CD4-positive, alpha-beta T cell treated with Interleukin-4 for 1 hour (primary cell): Measurements from ENCODE around the gene TTC31.
A peak's percentile ranks its signal among the peaks of the same experiment; 100 is the strongest.
"Not testable (repeated sequence)": the region's sequence is repeated elsewhere in the genome, so short reads cannot be mapped to it uniquely, and the experiment has no call there.

Experiments
- DNase-seq, 2 donors: peaks; one replicate each; pipeline ENCODE4 v3.0.0-alpha.2; 2020 to 2022

Gene TTC31

GRCh38 chr2:74457549-74458131 is 25.2 kb upstream of the TTC31 start:
- peak; percentile 87 for DNase-seq

GRCh38 chr2:74458132-74458937 is 24.5 kb upstream of the TTC31 start, which contains the start of gene WBP1:
TSS of gene WBP1 (plus strand) at chr2:74458438. CDS start at chr2:74458603, 165 bp downstream.
- peak; percentile 100 for DNase-seq

DNA sequence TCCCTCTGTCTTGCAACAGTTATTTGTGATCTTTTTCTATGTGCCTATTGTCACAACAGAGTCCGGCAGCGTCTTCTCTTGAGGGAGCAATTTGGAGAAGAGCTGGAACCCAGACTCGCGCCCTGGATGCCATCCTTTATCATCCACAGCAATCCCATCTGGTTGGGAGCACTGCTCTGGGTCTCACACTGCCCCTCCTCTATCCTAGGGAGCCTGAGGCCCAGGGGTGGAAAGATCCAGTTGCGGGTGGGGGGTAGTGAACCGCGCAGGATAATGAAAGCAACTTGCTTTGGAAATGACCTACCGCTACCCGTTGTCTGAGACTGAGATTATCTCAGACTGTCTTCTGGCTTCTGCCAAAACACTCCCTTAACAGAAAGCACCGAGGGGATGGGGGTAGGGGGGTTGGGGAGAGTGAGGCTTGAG is 23.9 kb upstream of the TTC31 start:
- DNase-seq, result no peak

DNA sequence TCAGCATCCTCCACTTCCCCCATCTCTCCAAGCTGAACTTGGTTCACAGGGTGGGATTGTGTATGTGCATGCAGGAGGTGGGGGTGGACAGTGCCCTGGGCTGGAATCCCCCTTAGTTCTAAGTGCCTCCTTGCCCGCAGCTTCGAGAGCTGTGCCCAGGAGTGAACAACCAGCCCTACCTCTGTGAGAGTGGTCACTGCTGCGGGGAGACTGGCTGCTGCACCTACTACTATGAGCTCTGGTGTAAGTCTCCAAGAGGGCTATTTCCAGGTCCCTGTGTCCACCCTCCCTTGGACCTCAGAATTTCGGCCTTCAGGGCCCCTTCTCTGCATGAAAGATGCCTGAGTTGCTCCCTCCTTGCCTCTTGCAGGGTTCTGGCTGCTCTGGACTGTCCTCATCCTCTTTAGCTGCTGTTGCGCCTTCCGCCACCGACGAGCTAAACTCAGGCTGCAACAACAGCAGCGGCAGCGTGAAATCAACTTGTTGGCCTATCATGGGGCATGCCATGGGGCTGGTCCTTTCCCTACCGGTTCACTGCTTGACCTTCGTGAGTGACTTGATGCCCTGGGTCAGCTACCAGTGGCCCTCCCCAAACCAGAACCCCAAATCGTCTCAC is 23.3 kb upstream of the TTC31 start:
- not testable (repeated sequence) for DNase-seq

- not testable (repeated sequence) for DNase-seq
Observed at GRCh38 chr2:74460187-74460586, 22.7 kb upstream of the TTC31 start.

- no peak for DNase-seq
Observed at GRCh38 chr2:74461187-74462053, 21.5 kb upstream of the TTC31 start.

- no peak for DNase-seq
Observed at GRCh38 chr2:74462054-74462785, 20.7 kb upstream of the TTC31 start.

DNA sequence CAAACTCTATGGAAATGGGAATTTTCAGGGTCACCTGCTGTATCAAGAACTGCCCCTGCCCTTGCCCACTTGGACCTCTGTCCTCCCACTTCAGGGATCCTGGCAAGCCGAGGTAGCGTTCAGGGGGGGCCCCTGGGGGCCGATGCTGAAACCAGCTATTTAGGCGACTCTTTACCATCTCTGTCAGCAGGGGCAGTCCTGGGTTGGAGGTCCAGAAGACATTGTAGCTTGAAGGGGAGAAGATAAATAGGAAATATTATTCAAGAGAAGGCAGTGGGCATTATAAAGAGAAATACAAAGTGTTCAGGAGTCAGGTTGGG is 20.1 kb upstream of the TTC31 start:
- no peak for DNase-seq

DNA sequence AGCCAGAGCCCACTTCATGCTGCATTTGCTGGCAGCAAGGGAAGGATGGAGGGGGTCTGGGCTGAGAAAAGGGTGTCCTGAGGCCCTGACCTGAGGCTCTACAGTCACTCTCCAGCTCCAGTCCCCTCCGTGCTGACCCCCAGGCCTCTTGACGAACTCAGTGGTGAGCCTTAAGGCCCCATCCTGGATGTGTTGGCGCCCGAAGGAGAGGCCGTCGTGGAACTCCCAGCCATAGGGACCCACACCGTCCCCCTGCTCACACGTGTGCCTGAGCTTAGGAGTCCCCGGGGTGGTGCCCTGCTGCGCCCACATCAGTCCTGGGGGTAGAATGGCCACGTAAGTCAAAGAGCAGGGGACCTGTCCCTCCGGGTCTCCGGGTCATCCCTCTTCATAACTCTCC is 18.5 kb upstream of the TTC31 start:
- DNase-seq, result no peak

DNA sequence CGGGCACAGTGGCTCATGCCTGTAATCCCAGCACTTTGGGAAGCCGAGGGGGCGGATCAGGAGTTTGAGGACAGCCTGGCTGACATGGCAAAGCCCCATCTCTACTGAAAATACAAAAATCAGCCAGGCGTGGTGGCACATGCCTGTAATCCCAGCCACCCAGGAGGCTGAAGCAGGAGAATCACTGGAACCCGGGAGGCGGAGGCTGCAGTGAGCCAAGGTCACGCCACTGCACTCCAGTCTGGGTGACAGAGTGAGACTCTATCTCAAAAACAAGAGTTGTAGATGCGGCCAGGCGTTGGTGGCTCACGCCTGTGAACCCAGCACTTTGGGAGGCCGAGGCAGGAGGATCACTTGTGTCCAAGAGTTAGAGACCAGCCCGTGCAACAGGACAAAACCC is 12.1 kb upstream of the TTC31 start:
- not testable (repeated sequence) for DNase-seq

DNA sequence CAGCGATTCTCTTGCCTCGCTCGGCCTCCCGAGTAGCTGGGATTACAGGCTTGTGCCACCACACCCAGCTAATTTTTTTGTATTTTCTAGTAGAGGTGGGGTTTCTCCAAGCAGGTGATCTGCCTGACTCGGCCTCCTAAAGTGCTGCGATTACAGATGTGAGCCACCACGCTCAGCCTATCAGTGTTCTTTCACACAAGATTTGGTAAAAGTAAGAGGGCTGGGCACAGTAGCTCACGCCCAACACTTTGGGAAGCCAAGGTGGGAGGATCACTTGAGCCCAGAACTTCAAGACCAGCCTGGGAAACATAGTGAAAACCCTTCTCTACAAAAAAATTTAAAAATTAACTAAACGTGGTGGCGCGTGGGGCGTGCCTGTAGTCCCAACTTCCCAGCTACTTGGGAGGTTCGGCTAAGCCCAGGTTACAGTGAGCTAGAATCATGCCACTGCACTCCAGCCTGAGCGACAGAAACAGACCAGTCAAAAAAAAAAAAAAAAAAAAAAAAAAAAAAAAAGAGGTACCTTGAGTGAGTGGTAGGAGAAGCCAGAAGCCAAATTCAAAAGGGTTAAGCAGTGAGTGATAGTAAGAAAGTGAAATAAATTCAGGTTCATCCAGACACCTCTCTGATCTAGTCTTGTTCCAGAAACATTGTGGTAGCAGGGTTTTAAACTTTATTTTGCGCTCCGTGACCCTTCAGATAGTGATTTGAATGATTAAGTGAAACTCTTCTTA is 11.4 kb upstream of the TTC31 start:
- DNase-seq, result no peak

DNA sequence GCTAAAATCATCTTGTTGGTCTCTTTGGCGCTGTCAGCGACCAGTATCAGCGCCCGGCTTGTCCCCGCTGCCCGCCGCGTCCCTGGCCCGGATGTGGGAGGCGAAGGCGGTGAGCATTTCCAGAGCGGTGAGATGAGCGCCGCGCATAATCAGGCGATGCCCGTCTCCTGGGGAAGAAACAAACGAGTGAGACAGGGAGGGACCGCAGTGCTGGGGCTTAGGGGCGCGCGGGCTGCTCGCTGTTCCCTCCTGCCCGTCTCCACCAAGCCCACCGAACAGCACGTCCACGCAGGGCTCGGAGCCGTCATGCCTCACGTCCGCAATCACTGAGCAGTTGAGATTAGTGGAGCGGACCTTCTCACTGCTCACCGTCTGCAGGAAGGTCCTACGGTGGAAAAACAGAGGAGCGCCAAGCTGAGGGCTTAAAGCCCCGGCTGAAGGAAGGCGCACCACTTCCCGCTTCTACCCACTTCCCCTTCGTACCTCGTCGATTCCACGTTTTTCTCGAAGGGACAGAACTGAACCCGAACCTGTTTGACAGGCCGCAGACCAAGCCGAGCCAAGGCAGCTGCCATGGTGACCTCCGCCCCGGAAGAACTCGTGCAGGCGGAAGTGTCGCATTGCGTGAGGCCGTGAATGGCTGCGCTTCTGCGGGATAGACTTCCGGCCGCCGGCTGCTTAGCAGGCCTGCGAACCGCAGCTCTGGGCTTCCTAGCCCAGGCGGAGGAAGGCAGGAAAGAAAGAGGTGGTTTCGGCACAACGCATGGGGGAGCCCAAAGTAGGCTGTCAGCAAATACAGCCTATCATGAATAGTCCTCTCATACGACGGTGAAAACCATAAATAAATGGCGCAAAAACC is 10.6 kb upstream of the TTC31 start, which contains the start of gene MRPL53:
Gene MRPL53 (minus strand): TSS at position 595 of the 859 bp plus-strand sequence. CDS start 20 bp downstream, at position 575.
- DNase-seq, result peak; percentile 95 to 96

DNA sequence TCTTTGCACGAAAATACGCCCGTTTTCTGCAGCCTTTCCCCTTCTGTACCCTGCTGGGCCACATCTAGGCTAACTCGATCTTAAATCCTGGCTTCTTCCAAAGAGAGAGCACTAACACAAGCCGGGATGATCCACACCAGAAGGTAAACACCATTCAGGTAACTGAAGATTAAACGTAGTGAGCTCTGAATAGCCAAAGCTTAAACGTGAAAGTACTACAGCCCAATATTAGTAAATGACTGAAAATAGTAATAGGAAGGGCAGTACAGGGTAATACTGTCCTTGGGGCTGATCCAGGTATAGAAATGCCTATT is 10.0 kb upstream of the TTC31 start:
- DNase-seq, result no peak

DNA sequence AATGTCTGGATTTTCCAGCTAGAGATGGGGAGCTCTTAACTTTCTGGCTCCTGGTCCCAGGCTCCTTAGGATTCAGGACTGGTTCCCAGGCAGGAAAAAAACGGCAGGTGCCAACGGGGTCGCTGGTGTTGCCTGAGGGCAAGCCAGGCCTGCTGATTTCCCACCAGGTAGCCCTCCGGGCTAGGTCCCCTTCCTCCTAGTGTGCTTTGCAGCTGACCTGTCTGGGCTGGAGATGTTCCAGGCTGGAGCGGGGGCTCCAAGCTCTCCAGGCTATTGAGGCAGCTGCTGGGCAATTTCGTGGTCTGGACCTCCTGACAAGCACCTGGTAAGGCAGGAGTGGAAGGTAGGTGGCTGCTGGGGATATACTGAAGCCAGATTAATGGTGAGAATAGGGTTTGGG is 8.4 kb upstream of the TTC31 start:
- no peak for DNase-seq

DNA sequence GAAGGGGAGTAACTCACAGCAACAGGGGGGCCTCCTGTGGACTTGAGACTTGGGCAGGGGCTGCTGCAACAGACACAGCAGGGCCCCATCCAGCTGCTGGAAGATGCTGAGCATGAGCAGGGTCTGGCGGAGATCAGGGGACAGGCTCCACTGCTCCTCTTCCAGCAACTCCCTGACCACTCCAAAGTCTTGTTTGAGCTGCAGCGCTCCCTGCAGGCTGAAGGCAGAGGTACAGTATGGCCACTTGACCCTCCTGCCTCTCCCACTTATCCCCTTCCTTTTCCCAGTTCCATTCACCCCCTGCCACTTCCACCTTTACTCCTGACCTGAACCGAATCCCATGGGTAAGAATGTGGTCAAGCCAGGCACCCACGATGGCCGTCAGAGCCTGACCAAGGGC is 8.0 kb upstream of the TTC31 start:
- DNase-seq, result no peak

- DNase-seq, result no peak
Observed at GRCh38 chr2:74481431-74481830, 1.4 kb upstream of the TTC31 start.

- DNase-seq, result peak; percentile 63 to 68
Observed at GRCh38 chr2:74481961-74482800, 700 bp upstream of the TTC31 start.

DNA sequence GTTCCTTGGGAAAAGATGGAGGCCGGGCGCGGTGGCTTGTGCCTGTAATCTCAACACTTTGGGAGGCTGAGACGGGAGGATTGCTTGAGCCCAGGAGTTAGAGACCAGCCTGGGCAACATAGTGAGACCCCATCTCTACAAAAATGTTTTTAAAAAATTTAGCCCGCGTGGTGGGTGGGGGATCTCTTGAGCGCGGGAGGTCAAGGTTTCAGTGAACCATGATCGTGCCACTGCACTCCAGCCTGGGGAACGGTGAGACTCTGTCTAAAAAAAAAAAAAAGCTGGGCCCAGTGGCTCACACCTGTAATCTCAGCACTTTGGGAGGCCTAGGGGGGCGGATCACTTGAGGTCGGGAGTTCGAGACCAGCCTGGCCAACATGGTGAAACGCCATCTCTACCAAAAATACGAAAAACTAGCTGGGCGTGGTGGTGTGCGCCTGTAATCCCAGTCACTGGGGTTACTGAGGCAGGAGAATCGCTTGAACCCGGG is 839 bp downstream of the TTC31 start:
- DNase-seq, result not testable (repeated sequence)

- no peak for DNase-seq
Observed at GRCh38 chr2:74486141-74486540, 3.3 kb downstream of the TTC31 start.
